NOMO-1 treated with dmso at 0.1 percent for 144 hours (cell line): ENCODE results near the gene LZIC.
"Not testable (repeated sequence)": the region's sequence is repeated elsewhere in the genome, so short reads cannot be mapped to it uniquely, and the experiment has no call there.

Experiments
- DNase-seq: peaks from one replicate; lab custom pipeline; 2025; ENCODE audit not compliant: unreplicated experiment; lab: John Stamatoyannopoulos, UW

LZIC gene

GRCh38 chr1:9942939-9943788 lies at the start of gene LZIC, which contains the start of gene NMNAT1:
Gene LZIC (minus strand): TSS chr1:9943391. CDS start chr1:9936619, 6,772 bp downstream.
Gene NMNAT1 (plus strand): TSS chr1:9943475. CDS start chr1:9972074, 28,599 bp downstream.
- peak; percentile 84 for DNase-seq

- DNase-seq, result no peak
Observed at GRCh38 chr1:9992910-9993309, 49.7 kb upstream of the LZIC start.

- DNase-seq, result peak; percentile 9
Observed at GRCh38 chr1:9990944-9991343, 47.8 kb upstream of the LZIC start.

- DNase-seq, result no peak
Observed at GRCh38 chr1:9989773-9990172, 46.6 kb upstream of the LZIC start.

- no peak for DNase-seq
Observed at GRCh38 chr1:9985001-9985400, 41.8 kb upstream of the LZIC start.

GRCh38 chr1:9984253-9984652 lies 41.1 kb upstream of the LZIC start:
- no peak for DNase-seq

- no peak for DNase-seq
Observed at GRCh38 chr1:9960706-9961562, 17.7 kb upstream of the LZIC start.

- DNase-seq, result no peak
Observed at GRCh38 chr1:9960011-9960410, 16.8 kb upstream of the LZIC start.

- DNase-seq, result no peak
Observed at GRCh38 chr1:9957726-9958125, 14.5 kb upstream of the LZIC start.

GRCh38 chr1:9946315-9946714 lies 3.1 kb upstream of the LZIC start:
- no peak for DNase-seq

- DNase-seq, result peak; percentile 22
Observed at GRCh38 chr1:9942399-9942938, 722 bp downstream of the LZIC start.

GRCh38 chr1:9929431-9930385 lies 13.5 kb downstream of the LZIC start:
- DNase-seq, result no peak

GRCh38 chr1:9927259-9927658 lies 15.9 kb downstream of the LZIC start:
- no peak for DNase-seq

GRCh38 chr1:9922342-9922741 lies 20.8 kb downstream of the LZIC start:
- DNase-seq, result peak; percentile 10

GRCh38 chr1:9920606-9921005 lies 22.6 kb downstream of the LZIC start:
- no peak for DNase-seq

- no peak for DNase-seq
Observed at GRCh38 chr1:9917901-9918300, 25.3 kb downstream of the LZIC start.

GRCh38 chr1:9917495-9917894 lies 25.7 kb downstream of the LZIC start:
- not testable (repeated sequence) for DNase-seq

GRCh38 chr1:9916452-9916851 lies 26.7 kb downstream of the LZIC start:
- DNase-seq, result no peak

GRCh38 chr1:9914610-9914937 lies 28.6 kb downstream of the LZIC start:
- DNase-seq, result no peak

- DNase-seq, result peak; percentile 31
Observed at GRCh38 chr1:9912264-9912936, 30.8 kb downstream of the LZIC start.
